IMR-90 (cell line): ENCODE data around the gene PLGRKT. TPM values are rescaled to one million over a fixed set of nuclear protein-coding genes. Genes with fewer than 3 reads are reported as not detected.

ENCODE experiments used
- ATAC-seq: fragments of 200-7000 bp; cut with Tn5 transposase; 2 replicates; pipeline ENCODE4 v1.9.1; 2020; ENCODE audit warnings: low read depth, mild to moderate bottlenecking, moderate library complexity
- BruUV-seq: library from RNA; stranded (reverse); fragments of 400-500 nt; replicated peaks from 2 replicates; lab custom pipeline; 2021; lab: Mats Ljungman, UMichigan
- CTCF ChIA-PET: fragments of 300-600 bp; formaldehyde crosslinking; extraction: SDS; loops from one replicate; lab custom pipeline; 2021; ENCODE audit warnings: antibody characterized with exemption; lab: Yijun Ruan, JAX
- POLR2A ChIA-PET: fragments of 300-600 bp; sonication (Branson Sonifier 250); formaldehyde crosslinking; loops from one replicate; lab custom pipeline; 2022; ENCODE audit warnings: antibody characterized with exemption; ENCODE audit not compliant: unreplicated experiment; lab: Charles Lee
- DNase-seq: peaks from one replicate; pipeline ENCODE4 v3.0.0; 2013
- H2AFZ ChIP-seq: replicated peaks from 2 replicates; pipeline ENCODE3; 2013; ENCODE audit warnings: low read length, mild to moderate bottlenecking; ENCODE audit not compliant: poor library complexity
- H2AK5ac ChIP-seq: 2 replicates; pipeline ENCODE4 v1.6.1; 2013; ENCODE audit warnings: low read depth, low read length, inconsistent platforms
- H2AK9ac ChIP-seq: replicated peaks from 2 replicates; pipeline ENCODE3; 2013; ENCODE audit warnings: mild to moderate bottlenecking, low read depth, low read length, moderate library complexity; ENCODE audit not compliant: poor library complexity
- H2BK120ac ChIP-seq: 2 replicates; pipeline ENCODE4 v1.6.1; 2013; ENCODE audit warnings: low read depth, low read length, inconsistent platforms
- H2BK15ac ChIP-seq: 3 replicates; pipeline ENCODE4 v1.6.1; 2013; ENCODE audit warnings: low read depth, low read length, inconsistent platforms
- H2BK20ac ChIP-seq: 2 replicates; pipeline ENCODE4 v1.6.1; 2013; ENCODE audit warnings: low read depth, mild to moderate bottlenecking, inconsistent platforms, low read length, moderate library complexity
- H2BK5ac ChIP-seq: 2 replicates; pipeline ENCODE4 v1.6.1; 2013; ENCODE audit warnings: mild to moderate bottlenecking, low read depth, low read length, inconsistent platforms; ENCODE audit not compliant: poor library complexity, severe bottlenecking
- H3K14ac ChIP-seq: replicated peaks from 2 replicates; pipeline ENCODE4 v1.6.1; 2013; ENCODE audit warnings: low read depth, low read length, inconsistent platforms
- H3K18ac ChIP-seq: 2 replicates; pipeline ENCODE4 v1.6.1; 2013; ENCODE audit warnings: low read depth, low read length, control low read depth
- H3K23ac ChIP-seq: 2 replicates; pipeline ENCODE4 v1.6.1; 2013; ENCODE audit warnings: low read depth, low read length, inconsistent platforms
- H3K27ac ChIP-seq: 2 replicates; pipeline ENCODE4 v1.5.1; 2013; ENCODE audit warnings: mild to moderate bottlenecking, control low read depth, low read length; ENCODE audit not compliant: insufficient read depth
- H3K27me3 ChIP-seq: 2 replicates; pipeline ENCODE4 v1.6.1; 2013; ENCODE audit warnings: low read length; ENCODE audit not compliant: control insufficient read depth, insufficient read depth
- H3K36me3 ChIP-seq: 2 replicates; pipeline ENCODE4 v1.6.1; 2013; ENCODE audit warnings: low read length, mixed read lengths; ENCODE audit not compliant: control insufficient read depth, insufficient read depth
- H3K4ac ChIP-seq: 2 replicates; pipeline ENCODE4 v1.6.1; 2013; ENCODE audit warnings: low read depth, low read length, inconsistent platforms
- H3K4me1 ChIP-seq: 2 replicates; pipeline ENCODE4 v1.6.1; 2013; ENCODE audit warnings: low read length, mixed read lengths; ENCODE audit not compliant: control insufficient read depth, insufficient read depth
- H3K4me2 ChIP-seq: 2 replicates; pipeline ENCODE4 v1.6.1; 2013; ENCODE audit warnings: low read depth, mild to moderate bottlenecking, control low read depth, low read length, moderate library complexity
- H3K4me3 ChIP-seq: 2 replicates; pipeline ENCODE4 v1.5.1; 2013; ENCODE audit warnings: low read depth, mild to moderate bottlenecking, control low read depth, low read length, moderate library complexity; ENCODE audit not compliant: insufficient read depth
- H3K56ac ChIP-seq: 2 replicates; pipeline ENCODE4 v1.6.1; 2013; ENCODE audit warnings: low read length, inconsistent platforms; ENCODE audit not compliant: insufficient read depth; ENCODE audit errors: extremely low read depth
- H3K79me1 ChIP-seq, 2 experiments: 2 replicates each; pipeline ENCODE4 v1.6.1; 2013; ENCODE audit warnings: low read length in 2 of 2, inconsistent platforms in 1 of 2, low read depth in 1 of 2
- H3K9ac ChIP-seq: 2 replicates; pipeline ENCODE4 v1.6.1; 2013; ENCODE audit warnings: low read depth, low read length, control low read depth
- H3K9me1 ChIP-seq: 2 replicates; pipeline ENCODE4 v1.6.1; 2013; ENCODE audit warnings: low read length, inconsistent platforms; ENCODE audit not compliant: insufficient read depth
- H3K9me3 ChIP-seq: 2 replicates; pipeline ENCODE4 v1.6.1; 2013; ENCODE audit warnings: low read length; ENCODE audit not compliant: control insufficient read depth, insufficient read depth
- H4K20me1 ChIP-seq: 2 replicates; pipeline ENCODE4 v1.6.1; 2013; ENCODE audit warnings: low read length, inconsistent platforms; ENCODE audit not compliant: insufficient read depth
- H4K5ac ChIP-seq: 2 replicates; pipeline ENCODE4 v1.6.1; 2013; ENCODE audit warnings: mild to moderate bottlenecking, low read depth, low read length, control low read depth
- H4K8ac ChIP-seq, 2 experiments: 2 replicates each; pipeline ENCODE4 v1.6.1; 2013; ENCODE audit warnings: low read depth in 2 of 2, low read length in 2 of 2, control low read depth in 1 of 2, inconsistent platforms in 1 of 2
- H4K91ac ChIP-seq: 2 replicates; pipeline ENCODE4 v1.6.1; 2013; ENCODE audit warnings: low read depth, low read length, inconsistent platforms; ENCODE audit not compliant: insufficient read depth
- BHLHE40 ChIP-seq: fragments of 150-350 bp; IDR thresholded peaks from 2 replicates; pipeline ENCODE4 v1.6.1; 2016; ENCODE audit warnings: mild to moderate bottlenecking, low read depth, low read length
- CEBPB ChIP-seq: IDR thresholded peaks from 2 replicates; pipeline ENCODE4 v1.6.1; 2012; ENCODE audit warnings: low read depth, low read length, improper control_type of control experiment
- CHD1 ChIP-seq: IDR thresholded peaks from 2 replicates; pipeline ENCODE4 v1.6.1; 2012; ENCODE audit warnings: low read depth, low read length, improper control_type of control experiment
- CTCF ChIP-seq: conservative IDR thresholded peaks from 2 replicates; pipeline ENCODE4 v1.5.1; 2012; ENCODE audit warnings: mild to moderate bottlenecking, low read depth, low read length, improper control_type of control experiment
- ELK1 ChIP-seq: fragments of 150-350 bp; IDR thresholded peaks from 2 replicates; pipeline ENCODE4 v1.6.1; 2016; ENCODE audit warnings: low read depth, mild to moderate bottlenecking, low read length, moderate library complexity, borderline replicate concordance
- MAFK ChIP-seq: IDR thresholded peaks from 2 replicates; pipeline ENCODE4 v1.6.1; 2012; ENCODE audit warnings: low read depth, low read length, improper control_type of control experiment
- MAZ ChIP-seq: IDR thresholded peaks from 2 replicates; pipeline ENCODE4 v1.6.1; 2012; ENCODE audit warnings: low read depth, mild to moderate bottlenecking, low read length, improper control_type of control experiment, moderate library complexity, borderline replicate concordance
- MXI1 ChIP-seq: IDR thresholded peaks from 2 replicates; pipeline ENCODE4 v1.6.1; 2012; ENCODE audit warnings: low read depth, mild to moderate bottlenecking, low read length, moderate library complexity, borderline replicate concordance
- NFE2L2 ChIP-seq: fragments of 150-350 bp; IDR thresholded peaks from 2 replicates; pipeline ENCODE4 v1.6.1; 2016; ENCODE audit warnings: low read depth, mild to moderate bottlenecking, low read length
- POLR2A ChIP-seq: IDR thresholded peaks from 2 replicates; pipeline ENCODE4 v1.6.1; 2012; ENCODE audit warnings: mild to moderate bottlenecking, low read depth, low read length
- RAD21 ChIP-seq: IDR thresholded peaks from 2 replicates; pipeline ENCODE4 v1.6.1; 2012; ENCODE audit warnings: low read length, improper control_type of control experiment
- RCOR1 ChIP-seq: IDR thresholded peaks from 2 replicates; pipeline ENCODE4 v1.6.1; 2012; ENCODE audit warnings: mild to moderate bottlenecking, low read length, improper control_type of control experiment; ENCODE audit not compliant: insufficient replicate concordance
- RFX5 ChIP-seq: IDR thresholded peaks from 2 replicates; pipeline ENCODE4 v1.8.0; 2012; ENCODE audit warnings: low read depth, mild to moderate bottlenecking, low read length, moderate library complexity
- WGBS, 2 experiments: methylation state at CpG; one replicate each; pipeline versions ENCODE4 v1.1.5 to v1.1.7; 2013; ENCODE audit warnings: missing lambda C conversion rate in 2 of 2; ENCODE audit not compliant: insufficient read length in 1 of 2; ENCODE audit errors: extremely low coverage in 2 of 2; 5-methylcytosine and 5-hydroxymethylcytosine counted together
- dilution Hi-C: fragments of 300-500 bp; cut with HindIII; formaldehyde crosslinking; loops from one replicate; pipeline ENCODE4 v1.14.3; 2018; ENCODE audit warnings: low sequenced_read_pairs; ENCODE audit not compliant: unreplicated experiment
- in situ Hi-C: fragments of 300-500 bp; cut with MboI; formaldehyde crosslinking; loops from 3 replicates; pipeline ENCODE4 v1.14.3; 2019; ENCODE audit warnings: low sequenced_read_pairs, inconsistent platforms, mixed read lengths
- intact Hi-C: fragments of 100-400 bp; cut with micrococcal nuclease; formaldehyde crosslinking; loops from 2 replicates; pipeline ENCODE4 v1.10.0; 2022
- polyA plus RNA-seq, 3 experiments: library from polyadenylated mRNA; depleted of rRNA; stranded (reverse); fragments of >200 nt; gene quantifications; 2 replicates each; pipeline ENCODE4 v1.2.3, GENCODE V29; 2012; ENCODE audit warnings: low replicate concordance in 1 of 3
- total RNA-seq: library from RNA; depleted of rRNA; stranded (reverse); fragments of >200 nt; gene quantifications from 2 replicates; pipeline ENCODE4 v1.2.3, GENCODE V29; 2012
- TF ChIP-seq, protein P1 (sequence below): fragments of 150-350 bp; IDR thresholded peaks from 2 replicates; pipeline ENCODE4 v1.6.1; 2017; ENCODE audit warnings: mild to moderate bottlenecking, antibody characterized with exemption, low read length, low read depth

PLGRKT gene
- total and polyA plus RNA-seq, 2 of the 4 experiments (the other 2 are of a cell fraction): 10.8 to 12.7 TPM

DNA sequence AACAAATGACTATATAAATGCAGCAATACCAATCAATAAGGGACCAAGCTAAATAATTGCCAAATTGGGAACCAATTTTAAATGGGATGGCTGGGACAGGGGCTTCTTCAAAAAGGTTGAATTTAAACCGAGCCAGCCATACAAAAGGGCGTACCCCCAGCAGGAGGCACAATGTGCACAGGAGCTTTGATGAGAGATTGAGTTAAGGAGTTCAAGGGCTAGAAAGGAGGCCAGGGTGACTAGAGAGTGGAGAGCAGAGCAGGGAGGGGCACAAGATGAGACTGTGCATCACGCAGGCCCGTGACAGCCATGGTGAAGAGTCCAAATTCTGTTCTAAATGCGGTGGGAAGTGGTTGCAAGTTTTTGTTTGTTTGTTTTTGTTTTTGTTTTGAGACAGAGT is 49.3 kb upstream of the PLGRKT start:
- 87% methylated on average over 2 of the region's 5 CpGs; no CpG with 5 or more reads in 1 of the 2 experiments for WGBS, 2 experiments
- H3K4ac ChIP-seq: no peak overlapping the region; the same call in 1 of the 2 replicates
- no peak overlapping the region for H2AK9ac ChIP-seq
- peaks cover 5% of the 10 kb centered on the region; the same call in 1 of the 2 replicates for H3K9me1 ChIP-seq
- no peak overlapping the region for H3K4me2 ChIP-seq
- H2BK120ac ChIP-seq: no peak overlapping the region
- DNase-seq (no peak), ATAC-seq (no peak)
- H4K8ac ChIP-seq: no peak overlapping the region
- H3K27me3 ChIP-seq: no peaks in the 10 kb centered on the region
- H3K9me3 ChIP-seq: no peaks in the 10 kb centered on the region
- no peak overlapping the region for H2BK15ac ChIP-seq
- no peak overlapping the region for H3K4me3 ChIP-seq
- H3K56ac ChIP-seq: no peak overlapping the region
- no peak overlapping the region for H3K14ac ChIP-seq
- POLR2A ChIA-PET: no interaction called here
- H2BK20ac ChIP-seq: no peak overlapping the region
- H3K79me1 ChIP-seq: no peaks in the 10 kb centered on the region
- CTCF ChIA-PET: no interaction called here
- H3K9ac ChIP-seq: no peak overlapping the region
- no peak overlapping the region for H2AFZ ChIP-seq
- H3K18ac ChIP-seq: no peak overlapping the region
- no peaks in the 10 kb centered on the region for H4K20me1 ChIP-seq
- H3K27ac ChIP-seq: no peak overlapping the region
- no peak overlapping the region for H2AK5ac ChIP-seq
- no peak overlapping the region for H4K91ac ChIP-seq
- H4K5ac ChIP-seq: no peak overlapping the region
- H3K23ac ChIP-seq: no peak overlapping the region
- no peaks in the 10 kb centered on the region for H3K36me3 ChIP-seq
- H2BK5ac ChIP-seq: no peak overlapping the region
- H3K4me1 ChIP-seq: peaks cover 2% of the 10 kb centered on the region
- no TSS peak for BruUV-seq
- dilution Hi-C loops: no loop called here
- TF ChIP-seq MAZ: no peak
- no peak for TF ChIP-seq CTCF
- TF ChIP-seq POLR2A: no peak
- no peak for TF ChIP-seq CEBPB
- TF ChIP-seq ELK1: no peak
- no peak for TF ChIP-seq MAFK
- no peak for TF ChIP-seq RAD21
- no peak for TF ChIP-seq CHD1
- TF ChIP-seq BHLHE40: no peak
- TF ChIP-seq MXI1: no peak
- TF ChIP-seq RFX5: no peak
- no peak for TF ChIP-seq NFE2L2
- TF ChIP-seq RCOR1: no peak
- TF ChIP-seq, protein P1, sequence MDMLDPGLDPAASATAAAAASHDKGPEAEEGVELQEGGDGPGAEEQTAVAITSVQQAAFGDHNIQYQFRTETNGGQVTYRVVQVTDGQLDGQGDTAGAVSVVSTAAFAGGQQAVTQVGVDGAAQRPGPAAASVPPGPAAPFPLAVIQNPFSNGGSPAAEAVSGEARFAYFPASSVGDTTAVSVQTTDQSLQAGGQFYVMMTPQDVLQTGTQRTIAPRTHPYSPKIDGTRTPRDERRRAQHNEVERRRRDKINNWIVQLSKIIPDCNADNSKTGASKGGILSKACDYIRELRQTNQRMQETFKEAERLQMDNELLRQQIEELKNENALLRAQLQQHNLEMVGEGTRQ: no peak
- in situ Hi-C loops: no loop called here
- intact Hi-C loops: no loop called here
